ENCODE measurements around the gene LCN15. TPM values are rescaled to one million over a fixed set of nuclear protein-coding genes. Genes with fewer than 3 reads are reported as not detected.
"Not testable (repeated sequence)": the region's sequence is repeated elsewhere in the genome, so short reads cannot be mapped to it uniquely, and the experiment has no call there.

Gene LCN15
- total RNA-seq, 1 experiment from 2014 or later = not detected

- Mint-ChIP-seq H3K4me1 (ENCODE audit: low read depth, unreplicated experiment) (no peaks in the 10 kb centered on the region), H3K9me3 (ENCODE audit: low read depth, unreplicated experiment) (no peaks in the 10 kb centered on the region), H3K4me3 (ENCODE audit: low read depth, unreplicated experiment) (peak overlapping the region; percentile 63), H3K36me3 (ENCODE audit: insufficient read depth, unreplicated experiment) (peaks cover 26% of the 10 kb centered on the region), H3K27ac (ENCODE audit: unreplicated experiment) (no peak overlapping the region), H3K27me3 (ENCODE audit: unreplicated experiment) (peaks cover 12% of the 10 kb centered on the region)
- DNase-seq = peak; percentile 36
- no TSS peak for BruUV-seq (replicated peaks)
- CTCF ChIA-PET = interaction anchor here (0.8 to 1.4 kb wide), 4 partner anchors 9 to 193 kb away, joined by 3 to 5 read pairs (median 4); partner anchors contain the start of genes AJM1 and PAXX
- intact Hi-C loops (cut with micrococcal nuclease; ENCODE audit: unreplicated experiment) = no loop called here
- no peak for TF ChIP-seq CTCF (IDR thresholded peaks at IDR 0.05; ENCODE audit: unreplicated experiment)
These were observed 34.9 kb upstream of the LCN15 start for GRCh38 chr9:136799079-136799853.

- DNase-seq = no peak
- no peak overlapping the region for H3K27ac Mint-ChIP-seq (ENCODE audit: unreplicated experiment)
- peak overlapping the region; percentile 63 for H3K4me3 Mint-ChIP-seq (ENCODE audit: low read depth, unreplicated experiment)
- BruUV-seq (replicated peaks) = no TSS peak
- peaks cover 12% of the 10 kb centered on the region for H3K27me3 Mint-ChIP-seq (ENCODE audit: unreplicated experiment)
- peaks cover 24% of the 10 kb centered on the region for H3K36me3 Mint-ChIP-seq (ENCODE audit: insufficient read depth, unreplicated experiment)
- intact Hi-C loops (cut with micrococcal nuclease; ENCODE audit: unreplicated experiment) = no loop called here
- H3K9me3 Mint-ChIP-seq (ENCODE audit: low read depth, unreplicated experiment) = no peaks in the 10 kb centered on the region
- TF ChIP-seq CTCF (IDR thresholded peaks at IDR 0.05; ENCODE audit: unreplicated experiment) = no peak
- no peaks in the 10 kb centered on the region for H3K4me1 Mint-ChIP-seq (ENCODE audit: low read depth, unreplicated experiment)
- CTCF ChIA-PET = interaction anchor here (0.9 to 1.0 kb wide), 2 partner anchors 8 to 193 kb away, joined by 3 to 5 read pairs; partner anchors contain the start of gene PAXX
These were observed 34.4 kb upstream of the LCN15 start for GRCh38 chr9:136798708-136799078.

- H3K27ac Mint-ChIP-seq (ENCODE audit: unreplicated experiment); DNase-seq; H3K4me3 Mint-ChIP-seq (ENCODE audit: low read depth, unreplicated experiment); BruUV-seq (replicated peaks); CTCF ChIA-PET; H3K9me3 Mint-ChIP-seq (ENCODE audit: low read depth, unreplicated experiment); intact Hi-C loops (cut with micrococcal nuclease; ENCODE audit: unreplicated experiment); H3K4me1 Mint-ChIP-seq (ENCODE audit: low read depth, unreplicated experiment): not testable (repeated sequence)
- Mint-ChIP-seq H3K27me3 (ENCODE audit: unreplicated experiment) (peaks cover 12% of the 10 kb centered on the region), H3K36me3 (ENCODE audit: insufficient read depth, unreplicated experiment) (peaks cover 33% of the 10 kb centered on the region)
These were observed 32.5 kb upstream of the LCN15 start for GRCh38 chr9:136796775-136797347.

- CTCF ChIA-PET = no interaction called here
- no peak for DNase-seq
- intact Hi-C loops (cut with micrococcal nuclease; ENCODE audit: unreplicated experiment) = no loop called here
- Mint-ChIP-seq H3K27me3 (ENCODE audit: unreplicated experiment) (peaks cover 12% of the 10 kb centered on the region), H3K36me3 (ENCODE audit: insufficient read depth, unreplicated experiment) (peaks cover 38% of the 10 kb centered on the region), H3K4me3 (ENCODE audit: low read depth, unreplicated experiment) (no peak within 1 kb of the TSS), H3K27ac (ENCODE audit: unreplicated experiment) (no peak within 1 kb of the TSS), H3K4me1 (ENCODE audit: low read depth, unreplicated experiment) (no peaks in the 10 kb centered on the region), H3K9me3 (ENCODE audit: low read depth, unreplicated experiment) (no peaks in the 10 kb centered on the region)
- no peak for TF ChIP-seq CTCF (IDR thresholded peaks at IDR 0.05; ENCODE audit: unreplicated experiment)
- no TSS peak for BruUV-seq (replicated peaks)
These were observed 32.0 kb upstream of the LCN15 start, which contains the start of gene CCDC183 for GRCh38 chr9:136796238-136796774. CCDC183 (plus strand) TSS chr9:136796338; CDS start chr9:136796398, 60 bp downstream.
